ENCODE measurements around the gene ZFAND2A.
"Not testable (repeated sequence)": the region's sequence is repeated elsewhere in the genome, so short reads cannot be mapped to it uniquely, and the experiment has no call there.

ZFAND2A gene

DNA sequence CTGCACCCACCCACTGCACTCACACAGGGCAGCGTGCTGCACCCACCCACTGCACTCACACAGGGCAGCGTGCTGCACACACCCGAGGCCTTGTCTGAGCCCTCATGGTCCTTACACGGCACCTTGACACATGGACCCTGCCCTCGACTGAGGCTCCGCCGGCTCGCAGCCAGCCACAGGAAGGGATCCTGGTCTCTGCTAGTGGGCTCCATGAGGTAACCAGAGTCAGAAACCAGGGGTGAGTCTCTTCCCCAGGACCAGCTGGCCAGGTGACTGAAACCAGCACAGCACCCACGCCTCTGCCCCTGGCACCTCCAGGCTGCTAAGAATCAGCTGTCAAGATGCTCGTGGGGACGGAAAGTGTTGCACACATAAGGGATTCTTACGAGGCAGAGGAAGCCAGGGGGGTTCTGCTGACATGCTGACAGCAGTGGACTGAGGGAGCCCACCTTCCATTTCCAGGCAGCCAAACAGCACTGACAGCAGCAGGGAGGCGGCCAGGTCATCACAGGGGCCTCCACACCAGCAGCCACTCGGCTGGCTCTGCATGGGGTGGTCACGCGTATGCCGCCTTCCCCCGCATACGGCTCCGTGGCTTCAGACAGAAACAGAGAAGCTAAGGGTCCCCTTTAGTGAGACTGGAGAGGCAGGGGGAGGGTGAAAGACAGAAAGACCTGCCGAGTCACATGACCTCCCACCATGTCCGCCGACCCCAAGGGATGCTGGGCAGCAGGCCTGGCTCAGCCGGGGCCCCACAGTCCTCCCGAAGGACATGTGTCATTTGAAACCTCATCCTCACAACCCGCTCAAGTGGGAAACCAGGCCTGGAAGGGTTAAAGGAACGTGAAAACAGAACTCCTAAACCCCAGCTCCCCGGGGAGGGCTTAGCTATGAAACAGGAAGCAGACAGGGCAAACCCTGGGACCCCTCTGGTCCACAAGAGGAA, 37.8 kb downstream of the ZFAND2A start:
- DNase-seq: no peak

- DNase-seq: no peak
Observed at GRCh38 chr7:1121476-1121875, 38.5 kb downstream of the ZFAND2A start.

GRCh38 chr7:1120791-1121190, 39.2 kb downstream of the ZFAND2A start:
- DNase-seq: no peak

DNA sequence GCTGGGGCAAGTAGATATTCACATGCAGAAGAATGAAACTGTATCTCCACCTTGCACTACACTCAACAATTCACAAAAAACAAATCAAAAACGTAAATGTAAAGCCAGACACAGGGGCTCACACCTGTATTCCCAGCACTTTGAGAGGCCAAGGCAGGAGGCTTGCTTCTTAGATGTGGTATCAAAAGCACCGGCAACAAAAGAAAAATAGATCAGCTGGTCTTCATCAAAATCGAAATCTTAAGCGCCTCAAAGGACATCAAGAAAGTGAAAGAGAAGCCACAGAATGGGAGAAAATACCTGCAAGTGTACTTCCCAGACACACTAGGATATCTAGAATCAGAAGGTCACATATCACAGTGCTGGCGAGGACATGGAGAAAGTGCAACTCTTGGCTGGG, 40.8 kb downstream of the ZFAND2A start:
- no peak for DNase-seq

GRCh38 chr7:1117321-1117928, 42.6 kb downstream of the ZFAND2A start:
- DNase-seq: no peak

DNA sequence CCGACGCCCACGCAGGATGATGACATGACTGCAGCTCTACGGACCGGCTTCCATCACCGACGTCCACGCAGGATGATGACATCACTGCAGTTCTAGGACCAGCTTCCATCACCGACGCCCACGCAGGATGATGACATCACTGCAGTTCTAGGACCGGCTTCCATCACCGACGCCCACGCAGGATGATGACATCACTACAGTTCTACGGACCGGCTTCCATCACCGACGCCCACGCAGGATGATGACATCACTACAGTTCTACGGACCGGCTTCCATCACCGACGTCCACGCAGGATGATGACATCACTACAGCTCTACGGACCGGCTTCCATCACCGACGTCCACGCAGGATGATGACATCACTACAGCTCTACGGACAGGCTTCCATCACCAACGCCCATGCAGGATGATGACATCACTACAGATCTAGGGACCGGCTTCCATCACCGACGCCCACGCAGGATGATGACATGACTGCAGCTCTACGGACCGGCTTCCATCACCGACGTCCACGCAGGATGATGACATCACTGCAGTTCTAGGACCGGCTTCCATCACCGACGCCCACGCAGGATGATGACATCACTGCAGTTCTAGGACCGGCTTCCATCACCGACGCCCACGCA, 43.5 kb downstream of the ZFAND2A start:
- DNase-seq: not testable (repeated sequence)

DNA sequence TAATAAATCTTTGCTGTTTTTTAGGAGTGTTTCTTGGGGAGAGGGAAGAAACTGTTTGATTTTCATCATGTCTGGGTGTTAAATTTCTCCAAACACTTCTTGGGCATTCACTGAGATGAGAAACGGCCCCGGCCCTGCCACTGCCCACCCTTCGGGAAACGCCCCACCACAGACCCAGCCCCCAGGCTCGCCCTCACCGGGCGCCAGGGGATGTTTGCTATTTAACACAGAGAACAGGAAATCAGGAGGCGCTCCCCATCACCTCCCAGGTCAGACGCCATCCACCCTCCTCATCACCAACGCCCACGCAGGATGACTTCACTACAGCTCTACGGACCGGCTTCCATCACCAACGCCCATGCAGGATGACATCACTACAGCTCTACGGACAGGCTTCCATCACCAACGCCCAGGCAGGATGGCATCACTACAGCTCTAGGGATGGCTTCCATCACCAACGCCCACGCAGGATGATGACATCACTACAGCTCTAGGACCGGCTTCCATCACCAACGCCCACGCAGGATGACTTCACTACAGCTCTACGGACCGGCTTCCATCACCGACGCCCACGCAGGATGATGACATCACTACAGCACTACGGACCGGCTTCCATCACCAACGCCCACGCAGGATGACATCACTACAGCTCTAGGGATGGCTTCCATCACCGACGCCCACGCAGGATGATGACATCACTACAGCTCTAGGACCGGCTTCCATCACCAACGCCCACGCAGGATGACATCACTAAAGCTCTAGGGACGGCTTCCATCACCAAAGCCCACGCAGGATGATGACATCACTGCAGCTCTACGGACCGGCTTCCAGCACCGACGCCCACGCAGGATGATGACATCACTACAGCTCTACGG, 44.6 kb downstream of the ZFAND2A start:
- DNase-seq: not testable (repeated sequence)

GRCh38 chr7:1114505-1114904, 45.5 kb downstream of the ZFAND2A start:
- no peak for DNase-seq

- no peak for DNase-seq
Observed at GRCh38 chr7:1114088-1114487, 45.9 kb downstream of the ZFAND2A start.

DNA sequence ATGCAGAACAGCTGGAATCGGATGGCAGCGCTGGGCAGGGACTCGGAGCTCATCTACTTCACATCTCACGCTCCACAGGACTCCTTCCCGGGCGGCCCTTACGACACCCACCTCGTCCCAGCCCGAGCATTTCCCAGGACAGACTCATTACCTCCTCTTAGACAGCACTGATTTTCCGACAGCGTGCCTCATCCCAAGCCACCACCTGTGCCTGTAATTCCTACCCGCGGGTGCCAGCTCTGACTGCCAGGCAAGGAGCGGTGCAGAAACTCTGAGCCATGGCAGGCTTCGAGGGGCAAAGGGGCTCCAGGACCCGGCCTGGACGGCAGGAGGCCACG, 46.5 kb downstream of the ZFAND2A start:
- DNase-seq: no peak

GRCh38 chr7:1112625-1113547, 47.1 kb downstream of the ZFAND2A start:
- DNase-seq: no peak

GRCh38 chr7:1112109-1112508, 47.9 kb downstream of the ZFAND2A start:
- DNase-seq: no peak

- no peak for DNase-seq
Observed at GRCh38 chr7:1111156-1111555, 48.8 kb downstream of the ZFAND2A start.

GRCh38 chr7:1110358-1110757, 49.6 kb downstream of the ZFAND2A start:
- no peak for DNase-seq

DNA sequence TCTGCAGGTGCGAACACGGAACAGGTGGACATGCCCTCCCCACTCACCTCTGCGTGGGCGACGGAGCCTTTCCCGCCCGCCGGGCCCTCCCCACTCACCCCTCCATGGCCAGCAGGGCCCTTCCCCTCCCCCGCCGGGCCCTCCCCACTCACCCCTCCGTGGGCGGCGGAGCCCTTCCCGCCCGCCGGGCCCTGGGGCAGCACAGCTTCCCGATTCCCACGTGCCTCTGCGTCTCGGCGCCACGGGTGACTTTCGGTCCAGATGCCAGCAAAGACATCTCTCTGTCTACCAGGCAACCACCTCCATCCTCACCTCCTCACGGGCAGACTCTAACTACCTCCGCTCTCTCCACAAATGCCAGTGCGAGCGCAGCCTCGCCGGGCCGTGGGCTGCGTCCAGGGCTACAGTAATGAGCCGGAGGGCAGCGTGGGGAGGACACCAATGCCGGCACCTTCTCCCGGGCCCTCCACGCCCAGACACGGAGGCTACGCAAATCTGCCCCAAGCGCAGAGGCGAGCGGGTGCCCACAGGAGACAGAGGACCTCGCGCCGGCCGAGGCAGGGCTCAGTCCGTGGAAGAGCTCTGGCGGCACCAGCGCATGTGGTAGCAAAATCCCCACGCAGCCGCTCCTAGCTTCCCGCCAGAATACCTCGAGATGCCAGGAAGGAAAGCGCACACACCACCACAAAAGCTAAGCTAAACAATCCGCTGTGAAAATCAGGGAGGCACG, 50.2 kb downstream of the ZFAND2A start:
- no peak for DNase-seq

- peak; percentile 63 for DNase-seq
Observed at GRCh38 chr7:1108264-1108920, 51.6 kb downstream of the ZFAND2A start.

DNA sequence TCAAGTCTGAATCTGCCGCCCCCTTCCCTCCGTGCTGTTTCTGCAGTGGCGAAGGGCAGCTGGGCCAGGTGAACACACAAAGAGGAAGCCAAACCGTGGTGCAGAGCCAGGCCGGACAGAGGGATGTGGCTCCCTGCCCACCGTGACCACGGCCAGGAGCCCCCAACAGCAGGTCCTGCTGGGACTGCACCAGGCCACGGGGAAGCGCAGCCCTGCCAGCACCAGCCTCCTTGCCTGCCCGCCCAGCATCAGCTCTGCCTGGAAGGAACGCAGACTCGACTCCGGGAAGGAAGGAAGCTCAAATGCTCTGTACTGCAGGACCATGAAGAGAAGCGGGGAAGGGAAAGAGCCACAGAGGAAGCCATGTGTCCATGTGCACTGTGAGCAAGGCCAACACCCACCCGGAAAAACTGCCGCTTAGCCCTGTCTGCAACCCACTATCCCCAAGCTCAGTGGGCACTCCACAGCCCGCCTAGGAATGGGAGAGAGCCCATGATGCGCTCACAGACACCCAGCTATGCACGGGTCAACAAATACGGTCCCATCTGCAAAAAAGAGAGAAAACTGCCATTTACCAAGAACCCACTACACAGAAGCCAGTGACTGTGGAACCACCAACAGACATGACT, 53.1 kb downstream of the ZFAND2A start:
- DNase-seq: no peak

GRCh38 chr7:1106063-1106792, 53.8 kb downstream of the ZFAND2A start:
- no peak for DNase-seq

GRCh38 chr7:1105189-1105588, 54.8 kb downstream of the ZFAND2A start:
- DNase-seq: no peak

All from NCI-H82 (cell line).